Measurements from ENCODE around the gene COASY. TPM values are rescaled to one million over a fixed set of nuclear protein-coding genes. Genes with fewer than 3 reads are reported as not detected.
A peak's percentile ranks its signal among the peaks of the same experiment; 100 is the strongest.
"Not testable (repeated sequence)": the region's sequence is repeated elsewhere in the genome, so short reads cannot be mapped to it uniquely, and the experiment has no call there.

Gene COASY
- total RNA-seq, 1 donor, result 13.4 TPM

DNA sequence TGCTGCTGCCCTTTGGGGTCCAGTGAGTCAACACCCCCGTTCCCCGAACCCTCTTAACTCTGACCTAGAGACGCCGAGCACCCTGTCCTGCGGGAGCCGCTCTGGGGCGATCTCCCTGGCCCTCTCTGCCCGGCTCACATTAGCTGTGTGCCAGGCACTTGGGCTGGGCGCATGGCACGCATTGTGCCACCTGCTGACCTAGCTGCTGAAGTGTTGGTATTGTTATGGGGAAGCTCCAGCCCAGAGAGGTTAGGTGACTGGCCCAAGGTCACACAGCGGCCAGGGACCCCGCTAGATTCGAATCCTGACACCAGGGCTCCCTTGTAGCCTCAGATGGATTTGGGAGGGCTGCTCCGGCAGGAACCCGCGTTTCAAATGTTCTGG is 8.1 kb upstream of the COASY start:
- peak; percentile 91 for DNase-seq (ENCODE audit: insufficient read length, low spot score, missing footprints)
- Histone ChIP-seq H3K9me3 (ENCODE audit: low read depth, low read length) (no peaks in the 10 kb centered on the region), H3K27me3 (ENCODE audit: insufficient read depth, low read length) (no peaks in the 10 kb centered on the region), H3K4me3 (ENCODE audit: insufficient read depth, low read length) (peak overlapping the region; percentile 91), H4K20me1 (ENCODE audit: insufficient read depth, low read length) (peaks cover 7% of the 10 kb centered on the region), H3K4me1 (ENCODE audit: insufficient read depth, low read length) (peaks cover 13% of the 10 kb centered on the region), H2AFZ (ENCODE audit: low read length) (no peak overlapping the region), H3K36me3 (ENCODE audit: insufficient read depth, low read length) (no peaks in the 10 kb centered on the region), H3K27ac (ENCODE audit: low read depth, low read length) (peak overlapping the region; percentile 78), H3K79me2 (ENCODE audit: insufficient read depth, low read length) (peaks cover 16% of the 10 kb centered on the region), H3K4me2 (ENCODE audit: insufficient read depth, low read length) (peak overlapping the region; percentile 98)
- TF ChIP-seq, protein P1, sequence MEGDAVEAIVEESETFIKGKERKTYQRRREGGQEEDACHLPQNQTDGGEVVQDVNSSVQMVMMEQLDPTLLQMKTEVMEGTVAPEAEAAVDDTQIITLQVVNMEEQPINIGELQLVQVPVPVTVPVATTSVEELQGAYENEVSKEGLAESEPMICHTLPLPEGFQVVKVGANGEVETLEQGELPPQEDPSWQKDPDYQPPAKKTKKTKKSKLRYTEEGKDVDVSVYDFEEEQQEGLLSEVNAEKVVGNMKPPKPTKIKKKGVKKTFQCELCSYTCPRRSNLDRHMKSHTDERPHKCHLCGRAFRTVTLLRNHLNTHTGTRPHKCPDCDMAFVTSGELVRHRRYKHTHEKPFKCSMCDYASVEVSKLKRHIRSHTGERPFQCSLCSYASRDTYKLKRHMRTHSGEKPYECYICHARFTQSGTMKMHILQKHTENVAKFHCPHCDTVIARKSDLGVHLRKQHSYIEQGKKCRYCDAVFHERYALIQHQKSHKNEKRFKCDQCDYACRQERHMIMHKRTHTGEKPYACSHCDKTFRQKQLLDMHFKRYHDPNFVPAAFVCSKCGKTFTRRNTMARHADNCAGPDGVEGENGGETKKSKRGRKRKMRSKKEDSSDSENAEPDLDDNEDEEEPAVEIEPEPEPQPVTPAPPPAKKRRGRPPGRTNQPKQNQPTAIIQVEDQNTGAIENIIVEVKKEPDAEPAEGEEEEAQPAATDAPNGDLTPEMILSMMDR (IDR thresholded peaks at IDR 0.05; ENCODE audit: extremely low read depth, low read depth, low read length), result no peak

DNA sequence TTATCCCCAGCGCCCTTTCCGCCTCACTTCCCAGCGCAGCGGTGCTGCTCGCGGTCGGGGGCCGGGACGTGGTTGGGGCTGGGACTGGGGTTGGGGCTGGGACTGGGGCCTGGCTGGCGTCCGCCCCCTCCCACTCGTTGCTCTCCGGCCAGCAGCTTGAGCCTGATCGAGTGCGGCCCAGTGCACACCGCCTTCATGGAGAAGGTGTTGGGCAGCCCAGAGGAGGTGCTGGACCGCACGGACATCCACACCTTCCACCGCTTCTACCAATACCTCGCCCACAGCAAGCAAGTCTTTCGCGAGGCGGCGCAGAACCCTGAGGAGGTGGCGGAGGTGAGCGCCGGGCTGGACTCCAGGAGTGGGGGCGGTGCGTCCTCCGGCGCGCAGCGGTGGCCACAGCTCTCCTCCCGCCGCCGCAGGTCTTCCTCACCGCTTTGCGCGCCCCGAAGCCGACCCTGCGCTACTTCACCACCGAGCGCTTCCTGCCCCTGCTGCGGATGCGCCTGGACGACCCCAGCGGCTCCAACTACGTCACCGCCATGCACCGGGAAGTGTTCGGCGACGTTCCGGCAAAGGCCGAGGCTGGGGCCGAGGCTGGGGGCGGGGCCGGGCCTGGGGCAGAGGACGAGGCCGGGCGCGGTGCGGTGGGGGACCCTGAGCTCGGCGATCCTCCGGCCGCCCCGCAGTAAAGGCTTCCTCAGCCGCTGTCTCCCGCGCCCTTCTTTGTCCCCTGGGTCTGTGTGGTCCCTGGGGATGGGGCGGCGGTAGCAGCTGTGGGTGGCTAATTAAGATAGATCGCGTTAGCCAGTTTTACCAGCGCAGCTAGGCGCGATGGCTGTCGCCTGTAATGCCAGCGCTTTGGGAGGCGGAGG is 7.5 kb upstream of the COASY start:
- TF ChIP-seq, protein P1 (IDR thresholded peaks at IDR 0.05; ENCODE audit: extremely low read depth, low read depth, low read length), result no peak
- Histone ChIP-seq H3K27ac (ENCODE audit: low read depth, low read length) (peak overlapping the region; percentile 78), H3K27me3 (ENCODE audit: insufficient read depth, low read length) (no peaks in the 10 kb centered on the region), H4K20me1 (ENCODE audit: insufficient read depth, low read length) (peaks cover 7% of the 10 kb centered on the region), H3K36me3 (ENCODE audit: insufficient read depth, low read length) (no peaks in the 10 kb centered on the region), H3K4me3 (ENCODE audit: insufficient read depth, low read length) (peak overlapping the region; percentile 91), H3K4me1 (ENCODE audit: insufficient read depth, low read length) (peaks cover 13% of the 10 kb centered on the region), H3K79me2 (ENCODE audit: insufficient read depth, low read length) (peaks cover 16% of the 10 kb centered on the region), H2AFZ (ENCODE audit: low read length) (peak overlapping the region; percentile 88), H3K9me3 (ENCODE audit: low read depth, low read length) (no peaks in the 10 kb centered on the region), H3K4me2 (ENCODE audit: insufficient read depth, low read length) (peak overlapping the region; percentile 98)
- peak; percentile 98 for DNase-seq (ENCODE audit: insufficient read length, low spot score, missing footprints)

DNA sequence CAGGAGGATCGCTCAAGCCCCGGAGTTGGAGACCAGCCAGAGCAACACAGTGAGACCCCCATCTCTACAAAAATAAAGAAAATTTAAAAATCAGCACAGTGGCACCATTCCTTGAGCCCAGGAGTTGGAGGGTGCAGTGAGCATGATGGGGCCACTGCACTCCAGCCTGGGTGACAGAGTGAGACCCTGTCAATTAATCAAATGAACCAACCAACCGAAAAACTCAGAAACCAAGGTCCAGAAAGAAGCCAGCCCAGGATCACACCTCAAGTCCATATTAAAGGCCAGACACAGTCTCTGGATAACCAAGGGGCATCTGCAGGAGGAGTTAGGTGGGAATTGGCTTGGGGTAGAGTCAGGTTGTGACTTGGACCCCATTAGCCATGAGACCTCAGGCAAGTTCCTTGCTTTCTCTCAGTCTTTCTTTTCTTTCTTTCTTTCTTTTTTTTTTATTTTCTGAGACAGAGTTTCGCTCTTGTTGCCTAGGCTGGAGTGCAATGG is 6.8 kb upstream of the COASY start:
- Histone ChIP-seq H3K4me3 (ENCODE audit: insufficient read depth, low read length) (peak overlapping the region; percentile 91), H3K27ac (ENCODE audit: low read depth, low read length) (peak overlapping the region; percentile 78), H2AFZ (ENCODE audit: low read length) (peak overlapping the region; percentile 88), H3K4me1 (ENCODE audit: insufficient read depth, low read length) (peaks cover 13% of the 10 kb centered on the region), H3K36me3 (ENCODE audit: insufficient read depth, low read length) (no peaks in the 10 kb centered on the region), H3K79me2 (ENCODE audit: insufficient read depth, low read length) (peaks cover 16% of the 10 kb centered on the region), H3K9me3 (ENCODE audit: low read depth, low read length) (no peaks in the 10 kb centered on the region), H3K4me2 (ENCODE audit: insufficient read depth, low read length) (peak overlapping the region; percentile 98), H4K20me1 (ENCODE audit: insufficient read depth, low read length) (peaks cover 7% of the 10 kb centered on the region), H3K27me3 (ENCODE audit: insufficient read depth, low read length) (no peaks in the 10 kb centered on the region)
- peak; percentile 73 for DNase-seq (ENCODE audit: insufficient read length, low spot score, missing footprints)
- TF ChIP-seq, protein P1 (IDR thresholded peaks at IDR 0.05; ENCODE audit: extremely low read depth, low read depth, low read length), result no peak

DNA sequence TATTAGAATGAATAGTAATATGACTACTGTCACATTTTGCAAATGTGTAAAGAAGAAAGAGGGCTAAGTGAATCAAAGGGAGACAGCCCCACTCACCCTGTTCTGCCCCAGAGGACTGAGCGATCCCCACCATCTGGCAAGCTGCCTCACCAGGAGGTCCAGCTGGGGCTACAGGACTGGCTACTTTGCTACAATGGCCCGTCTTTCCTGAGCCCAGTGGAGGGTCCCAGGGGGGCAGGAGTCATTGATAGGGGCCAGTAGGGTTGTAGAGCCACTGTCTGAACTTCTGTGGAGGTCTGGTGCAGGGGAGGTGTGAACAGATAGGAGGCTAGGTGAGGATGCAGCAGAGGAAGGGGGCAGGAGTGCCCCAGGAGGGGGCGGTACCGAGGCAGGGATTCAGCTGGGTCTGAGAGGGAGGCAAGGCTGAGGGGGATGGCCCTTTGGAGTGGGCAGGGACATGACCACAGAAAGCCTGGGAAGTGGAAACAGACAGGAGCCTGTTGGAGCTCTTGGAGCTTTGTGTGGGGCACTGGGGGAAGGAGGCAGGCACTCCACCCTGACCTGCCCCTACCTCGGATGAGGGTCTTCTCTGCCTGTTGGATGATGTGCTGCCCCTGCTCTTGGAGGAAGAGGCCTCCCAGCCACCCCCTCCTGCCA is 5.9 kb upstream of the COASY start:
- Histone ChIP-seq H3K4me1 (ENCODE audit: insufficient read depth, low read length) (peaks cover 13% of the 10 kb centered on the region), H3K79me2 (ENCODE audit: insufficient read depth, low read length) (peaks cover 16% of the 10 kb centered on the region), H3K4me2 (ENCODE audit: insufficient read depth, low read length) (peak overlapping the region; percentile 98)
- peak; percentile 72 for DNase-seq (ENCODE audit: insufficient read length, low spot score, missing footprints)
- H3K9me3 ChIP-seq (ENCODE audit: low read depth, low read length); H3K4me3 ChIP-seq (ENCODE audit: insufficient read depth, low read length); H3K36me3 ChIP-seq (ENCODE audit: insufficient read depth, low read length); H2AFZ ChIP-seq (ENCODE audit: low read length); H4K20me1 ChIP-seq (ENCODE audit: insufficient read depth, low read length); H3K27me3 ChIP-seq (ENCODE audit: insufficient read depth, low read length); H3K27ac ChIP-seq (ENCODE audit: low read depth, low read length): not testable (repeated sequence)

Measured in osteoblast (primary cell).